Activated CD4-positive, CD25-positive, alpha-beta regulatory T cell treated with anti-CD3 and anti-CD28 coated beads, Interleukin-2, amount 50 U/mL, for 24 hours (primary cell): ENCODE measurements around the gene FITM1.
"Not testable (repeated sequence)": the region's sequence is repeated elsewhere in the genome, so short reads cannot be mapped to it uniquely, and the experiment has no call there.

Source experiments
- ATAC-seq, 2 donors: fragments of 150-1000 bp; cut with Tn5 transposase; one replicate each; pipeline ENCODE4 v1.10.0; 2021; ENCODE audit warnings: mild to moderate bottlenecking in 1 of 2, moderate library complexity in 1 of 2

The FITM1 gene

GRCh38 chr14:24098927-24099813 lies 31.3 kb upstream of the FITM1 start:
- no peak for ATAC-seq

GRCh38 chr14:24100197-24100981 lies 30.1 kb upstream of the FITM1 start:
- ATAC-seq = no peak

GRCh38 chr14:24100982-24101494 lies 29.4 kb upstream of the FITM1 start:
- no peak for ATAC-seq

- no peak for ATAC-seq
Observed at GRCh38 chr14:24102357-24103048, 28.0 kb upstream of the FITM1 start.

- ATAC-seq = no peak
Observed at GRCh38 chr14:24103451-24103850, 27.0 kb upstream of the FITM1 start.

- not testable (repeated sequence) for ATAC-seq
Observed at GRCh38 chr14:24105609-24106239, 24.7 kb upstream of the FITM1 start.

- no peak for ATAC-seq
Observed at GRCh38 chr14:24106672-24107271, 23.7 kb upstream of the FITM1 start.

- ATAC-seq = peak in 1 of 2 donors; percentile 15
Observed at GRCh38 chr14:24108336-24108874, 22.1 kb upstream of the FITM1 start.

- ATAC-seq = no peak
Observed at GRCh38 chr14:24110060-24110459, 20.4 kb upstream of the FITM1 start.

- no peak for ATAC-seq
Observed at GRCh38 chr14:24110523-24110922, 19.9 kb upstream of the FITM1 start.

GRCh38 chr14:24113379-24113800 lies 17.1 kb upstream of the FITM1 start:
- ATAC-seq = no peak

- peak; percentile 22 for ATAC-seq
Observed at GRCh38 chr14:24113801-24114531, 16.5 kb upstream of the FITM1 start.

GRCh38 chr14:24114532-24115421 lies 15.7 kb upstream of the FITM1 start, which contains the start of the genes DCAF11 and NRL:
DCAF11 (plus strand) TSS chr14:24114777; CDS start chr14:24115595, 818 bp downstream.
NRL (minus strand) TSS chr14:24114949; CDS start chr14:24082848, 32,101 bp downstream.
- ATAC-seq = peak; percentile 89

GRCh38 chr14:24115422-24116127 lies 14.9 kb upstream of the FITM1 start:
- no peak for ATAC-seq

- no peak for ATAC-seq
Observed at GRCh38 chr14:24116128-24116814, 14.2 kb upstream of the FITM1 start.

GRCh38 chr14:24117179-24117578 lies 13.3 kb upstream of the FITM1 start:
- no peak for ATAC-seq

- no peak for ATAC-seq
Observed at GRCh38 chr14:24119691-24120090, 10.8 kb upstream of the FITM1 start.

- no peak for ATAC-seq
Observed at GRCh38 chr14:24121210-24121609, 9.2 kb upstream of the FITM1 start.
